ENCODE results near the gene ARSD. TPM values are rescaled to one million over a fixed set of nuclear protein-coding genes. Genes with fewer than 3 reads are reported as not detected.

Gene ARSD
- total RNA-seq, 1 experiment from 2014 or later: 10.3 TPM

GRCh38 chrX:2871831-2872230, 57.3 kb downstream of the ARSD start:
- H3K14ac ChIP-seq (ENCODE audit: insufficient read depth, low read length): no peak overlapping the region
- no peak overlapping the region for H2AK5ac ChIP-seq (ENCODE audit: insufficient read length, low read length)
- H2BK15ac ChIP-seq (ENCODE audit: low read depth, low read length): no peak overlapping the region
- DNase-seq: no peak
- H3K79me1 ChIP-seq (ENCODE audit: insufficient read depth, low read depth, low read length, poor library complexity, severe bottlenecking): no peaks in the 10 kb centered on the region
- H2BK12ac ChIP-seq (ENCODE audit: insufficient read length, low read depth, low read length): no peak overlapping the region
- no peak overlapping the region for H4K91ac ChIP-seq (ENCODE audit: insufficient read length, low read depth, low read length)
- Mint-ChIP-seq H3K36me3 (ENCODE audit: insufficient read depth in 1 of 3, low read depth in 3 of 3) (peaks cover 35 to 57% (median 57%) of the 10 kb centered on the region in 3 experiments), H3K9me3 (peaks cover 5 to 12% of the 10 kb centered on the region in 2 experiments; a peak in 3 of 5 replicates), H3K27me3 (ENCODE audit: low read depth) (no peaks in the 10 kb centered on the region), H3K4me1 (peaks cover 12 to 14% of the 10 kb centered on the region in 2 experiments), H3K27ac (peak overlapping the region in 1 of 3 experiments; percentile 30; a peak in 1 of 7 replicates), H3K4me3 (no peak overlapping the region)
- H3K9me3 ChIP-seq (ENCODE audit: control insufficient read depth, low read depth, low read length): no peaks in the 10 kb centered on the region
- no peaks in the 10 kb centered on the region for H4K20me1 ChIP-seq (ENCODE audit: control insufficient read depth, insufficient read depth, insufficient read length)
- no peak overlapping the region for H3K56ac ChIP-seq (ENCODE audit: insufficient read length, low read depth, low read length)
- no peak overlapping the region for H2BK5ac ChIP-seq (ENCODE audit: insufficient read length, low read length)
- no peak overlapping the region for H3K9ac ChIP-seq (ENCODE audit: extremely low read depth, insufficient read length, low read length)
- no peak overlapping the region for H4K5ac ChIP-seq (ENCODE audit: insufficient read length, low read depth, low read length)
- H3K27me3 ChIP-seq (ENCODE audit: insufficient read depth, low read length): no peaks in the 10 kb centered on the region
- no peaks in the 10 kb centered on the region for H3K23me2 ChIP-seq (ENCODE audit: insufficient read length, low read depth, low read length, poor library complexity, severe bottlenecking)
- H4K8ac ChIP-seq (replicated peaks; ENCODE audit: insufficient read length, low read depth, low read length): no peak overlapping the region
- no peak overlapping the region for H3K4me2 ChIP-seq (ENCODE audit: insufficient read depth, insufficient read length, low read length)
- TF ChIP-seq, protein P1, sequence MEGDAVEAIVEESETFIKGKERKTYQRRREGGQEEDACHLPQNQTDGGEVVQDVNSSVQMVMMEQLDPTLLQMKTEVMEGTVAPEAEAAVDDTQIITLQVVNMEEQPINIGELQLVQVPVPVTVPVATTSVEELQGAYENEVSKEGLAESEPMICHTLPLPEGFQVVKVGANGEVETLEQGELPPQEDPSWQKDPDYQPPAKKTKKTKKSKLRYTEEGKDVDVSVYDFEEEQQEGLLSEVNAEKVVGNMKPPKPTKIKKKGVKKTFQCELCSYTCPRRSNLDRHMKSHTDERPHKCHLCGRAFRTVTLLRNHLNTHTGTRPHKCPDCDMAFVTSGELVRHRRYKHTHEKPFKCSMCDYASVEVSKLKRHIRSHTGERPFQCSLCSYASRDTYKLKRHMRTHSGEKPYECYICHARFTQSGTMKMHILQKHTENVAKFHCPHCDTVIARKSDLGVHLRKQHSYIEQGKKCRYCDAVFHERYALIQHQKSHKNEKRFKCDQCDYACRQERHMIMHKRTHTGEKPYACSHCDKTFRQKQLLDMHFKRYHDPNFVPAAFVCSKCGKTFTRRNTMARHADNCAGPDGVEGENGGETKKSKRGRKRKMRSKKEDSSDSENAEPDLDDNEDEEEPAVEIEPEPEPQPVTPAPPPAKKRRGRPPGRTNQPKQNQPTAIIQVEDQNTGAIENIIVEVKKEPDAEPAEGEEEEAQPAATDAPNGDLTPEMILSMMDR (conservative IDR thresholded peaks at IDR 0.05): no peak
- H3T11ph ChIP-seq (ENCODE audit: low read length): no peak overlapping the region
- no peaks in the 10 kb centered on the region for H3K4me1 ChIP-seq (ENCODE audit: insufficient read depth, low read length)
- no CpG with 5 or more reads among the region's 2 CpGs for WGBS (ENCODE audit: extremely low coverage, insufficient read length, low lambda C conversion rate)
- H3K27ac ChIP-seq (ENCODE audit: insufficient read length, low read depth, low read length): no peak overlapping the region
- no peak overlapping the region for H3K4ac ChIP-seq (ENCODE audit: low read depth, low read length)
- H2BK20ac ChIP-seq (ENCODE audit: low read depth, low read length, poor library complexity, severe bottlenecking): no peak overlapping the region
- H3K79me2 ChIP-seq (ENCODE audit: insufficient read depth, low read length): no peaks in the 10 kb centered on the region
- no peak overlapping the region for H2AFZ ChIP-seq (ENCODE audit: low read length)
- no peak overlapping the region for H3K18ac ChIP-seq (ENCODE audit: insufficient read length, low read depth, low read length)
- no peak overlapping the region for H3K23ac ChIP-seq (ENCODE audit: insufficient read length, low read depth, low read length)
- H2BK120ac ChIP-seq (ENCODE audit: low read depth, low read length, poor library complexity, severe bottlenecking): no peak overlapping the region
